ENCODE data around the gene PHC2.

- no peak for TF ChIP-seq POLR2A (IDR thresholded peaks at IDR 0.05)
- TF ChIP-seq CTCF (IDR thresholded peaks at IDR 0.05), result no peak
These were observed 1.6 kb downstream of the PHC2 start for GRCh38 chr1:33429332-33429731.
